D721Med (cell line): ENCODE measurements around the gene RNMT.
A peak's percentile ranks its signal among the peaks of the same experiment; 100 is the strongest.

Experiments
- DNase-seq: peaks from one replicate; pipeline ENCODE4 v3.0.0; 2011; ENCODE audit warnings: low spot score; ENCODE audit not compliant: insufficient read length
- FAIRE-seq: peaks from 2 replicates; lab custom pipeline; 2011; peaks lifted over from hg19 to GRCh38; lab: Jason Lieb, UNC
- TF ChIP-seq, protein P1 (sequence below): IDR thresholded peaks from 2 replicates; pipeline ENCODE4 v1.5.1; 2012; ENCODE audit warnings: mild to moderate bottlenecking, control low read depth; ENCODE audit not compliant: insufficient read depth; ENCODE audit errors: missing control alignments

Gene RNMT

DNA sequence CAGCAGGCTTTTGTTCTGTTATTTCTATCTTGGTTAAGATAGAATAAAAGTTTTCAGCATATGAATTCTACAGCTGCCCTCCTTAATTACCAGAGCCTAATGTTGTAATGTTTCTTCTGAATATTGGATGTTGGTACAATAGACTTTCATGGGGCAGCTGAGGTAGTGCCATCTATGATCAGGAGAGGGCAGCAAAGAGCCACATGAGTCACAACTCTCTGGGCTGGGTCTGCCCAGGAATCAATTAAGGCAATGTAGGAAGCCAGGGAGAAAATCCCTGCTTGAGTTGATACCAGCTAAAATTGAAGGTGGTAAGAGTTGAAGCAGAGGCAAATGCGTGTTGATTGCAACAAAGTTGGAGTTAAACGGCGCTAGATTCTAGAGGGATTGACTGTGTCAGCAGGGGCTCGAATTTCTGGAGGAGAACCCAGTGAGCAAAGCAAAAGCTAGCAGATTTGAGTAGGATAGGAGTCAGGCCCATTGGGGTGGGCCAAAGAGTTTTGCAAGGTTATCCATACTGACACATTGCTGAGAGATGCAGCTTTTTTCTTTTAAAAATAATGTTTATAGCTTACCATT lies 86.9 kb downstream of the RNMT start:
- no peak for FAIRE-seq
- TF ChIP-seq, protein P1, sequence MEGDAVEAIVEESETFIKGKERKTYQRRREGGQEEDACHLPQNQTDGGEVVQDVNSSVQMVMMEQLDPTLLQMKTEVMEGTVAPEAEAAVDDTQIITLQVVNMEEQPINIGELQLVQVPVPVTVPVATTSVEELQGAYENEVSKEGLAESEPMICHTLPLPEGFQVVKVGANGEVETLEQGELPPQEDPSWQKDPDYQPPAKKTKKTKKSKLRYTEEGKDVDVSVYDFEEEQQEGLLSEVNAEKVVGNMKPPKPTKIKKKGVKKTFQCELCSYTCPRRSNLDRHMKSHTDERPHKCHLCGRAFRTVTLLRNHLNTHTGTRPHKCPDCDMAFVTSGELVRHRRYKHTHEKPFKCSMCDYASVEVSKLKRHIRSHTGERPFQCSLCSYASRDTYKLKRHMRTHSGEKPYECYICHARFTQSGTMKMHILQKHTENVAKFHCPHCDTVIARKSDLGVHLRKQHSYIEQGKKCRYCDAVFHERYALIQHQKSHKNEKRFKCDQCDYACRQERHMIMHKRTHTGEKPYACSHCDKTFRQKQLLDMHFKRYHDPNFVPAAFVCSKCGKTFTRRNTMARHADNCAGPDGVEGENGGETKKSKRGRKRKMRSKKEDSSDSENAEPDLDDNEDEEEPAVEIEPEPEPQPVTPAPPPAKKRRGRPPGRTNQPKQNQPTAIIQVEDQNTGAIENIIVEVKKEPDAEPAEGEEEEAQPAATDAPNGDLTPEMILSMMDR: peak; percentile 84
- peak; percentile 58 for DNase-seq
